ENCODE results near the gene ZFP3.
"Not testable (repeated sequence)": the region's sequence is repeated elsewhere in the genome, so short reads cannot be mapped to it uniquely, and the experiment has no call there.

The ZFP3 gene

GRCh38 chr17:5078106-5079028, at the start of gene ZFP3:
ZFP3 (plus strand) TSS chr17:5078467; CDS start chr17:5091505, 13,038 bp downstream.
- peak; percentile 85 for DNase-seq (ENCODE audit: low spot score)

- DNase-seq (ENCODE audit: low spot score): not testable (repeated sequence)
Observed at GRCh38 chr17:5030168-5030567, 48.1 kb upstream of the ZFP3 start.

- peak; percentile 55 for DNase-seq (ENCODE audit: low spot score)
Observed at GRCh38 chr17:5031365-5032082, 46.7 kb upstream of the ZFP3 start.

DNA sequence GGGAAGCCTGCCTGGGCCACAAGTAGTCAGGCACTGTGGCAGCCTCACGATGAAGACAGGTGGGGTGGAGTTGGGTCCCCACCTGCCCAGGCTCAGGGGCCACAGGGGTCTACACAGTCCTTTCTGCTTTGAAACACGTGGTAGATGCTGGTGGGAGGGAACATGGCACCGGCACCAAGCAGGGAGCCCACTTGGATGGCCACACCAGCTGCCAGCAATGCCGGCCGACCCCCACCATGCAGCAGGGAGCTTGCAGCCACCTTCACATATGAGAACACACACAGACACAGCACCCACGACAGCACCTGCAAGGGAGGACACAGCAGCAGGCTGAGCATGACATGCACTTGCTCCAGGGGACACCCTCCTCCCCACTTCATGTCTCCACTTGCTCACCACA, 45.4 kb upstream of the ZFP3 start:
- DNase-seq (ENCODE audit: low spot score): no peak

GRCh38 chr17:5033352-5034015, 44.8 kb upstream of the ZFP3 start:
- no peak for DNase-seq (ENCODE audit: low spot score)

DNA sequence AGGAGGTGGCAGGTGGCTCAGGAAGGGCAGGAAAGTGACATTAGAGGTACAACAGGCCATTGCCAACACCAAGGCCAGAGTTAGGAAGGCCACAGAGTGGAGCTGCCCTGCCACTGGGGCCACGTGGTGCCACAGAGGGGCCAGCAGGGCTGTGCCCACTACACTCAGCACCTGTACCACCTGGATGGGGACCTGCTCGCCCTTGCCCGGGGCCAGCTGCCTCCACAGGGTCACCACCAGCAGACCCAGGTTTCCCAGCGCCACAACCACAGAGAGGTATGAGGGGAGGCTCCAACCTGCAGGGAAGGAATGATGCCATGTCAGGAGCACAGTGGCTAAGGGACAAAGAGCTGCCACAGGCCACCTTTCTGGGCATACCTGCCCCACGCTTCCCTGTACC, 44.2 kb upstream of the ZFP3 start:
- no peak for DNase-seq (ENCODE audit: low spot score)

GRCh38 chr17:5034651-5035050, 43.6 kb upstream of the ZFP3 start:
- DNase-seq (ENCODE audit: low spot score): no peak

- no peak for DNase-seq (ENCODE audit: low spot score)
Observed at GRCh38 chr17:5035315-5035714, 43.0 kb upstream of the ZFP3 start, which contains the start of gene SLC52A1. SLC52A1 (minus strand) TSS chr17:5035426; CDS start chr17:5034606, 820 bp downstream.

DNA sequence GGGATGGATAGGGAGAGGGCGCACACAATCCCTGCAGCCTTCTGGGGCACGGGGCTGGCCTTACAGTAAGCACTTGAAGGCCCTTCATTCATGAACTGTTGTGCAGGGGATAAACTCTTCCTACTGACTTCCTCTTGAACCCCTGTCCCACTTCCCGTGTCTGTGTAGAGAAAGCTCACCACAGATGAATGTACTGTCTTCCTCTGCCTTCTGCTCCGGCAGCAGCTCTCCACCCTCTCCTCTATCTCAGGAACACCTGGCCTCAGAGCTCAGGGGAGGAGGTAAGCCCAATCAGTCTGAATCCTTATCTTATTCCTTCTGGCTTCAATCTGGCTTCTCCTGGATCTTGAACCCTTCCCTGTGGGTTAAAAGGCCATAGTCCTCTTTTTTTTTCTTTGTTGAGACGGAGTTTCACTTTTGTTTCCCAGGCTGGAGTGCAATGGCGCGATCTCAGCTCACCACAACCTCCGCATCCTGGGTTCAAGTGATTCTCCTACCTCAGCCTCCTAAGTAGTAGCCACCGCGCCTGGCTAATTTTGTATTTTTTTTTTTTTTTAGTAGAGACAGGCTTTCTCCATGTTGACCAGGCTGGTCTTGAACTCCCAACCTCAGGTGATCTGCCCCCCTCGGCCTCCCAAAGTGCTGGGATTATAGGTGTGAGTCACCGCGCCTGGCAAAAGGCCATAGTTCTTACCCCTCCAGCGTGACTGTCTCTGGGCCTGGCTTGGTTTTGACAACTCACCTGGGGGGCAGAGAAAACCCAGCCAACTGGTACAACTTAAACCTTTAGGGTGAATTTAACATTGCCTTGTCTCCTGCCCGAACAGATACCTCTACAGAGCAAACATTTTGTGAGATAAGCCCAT, 35.9 kb upstream of the ZFP3 start:
- DNase-seq (ENCODE audit: low spot score): no peak

DNA sequence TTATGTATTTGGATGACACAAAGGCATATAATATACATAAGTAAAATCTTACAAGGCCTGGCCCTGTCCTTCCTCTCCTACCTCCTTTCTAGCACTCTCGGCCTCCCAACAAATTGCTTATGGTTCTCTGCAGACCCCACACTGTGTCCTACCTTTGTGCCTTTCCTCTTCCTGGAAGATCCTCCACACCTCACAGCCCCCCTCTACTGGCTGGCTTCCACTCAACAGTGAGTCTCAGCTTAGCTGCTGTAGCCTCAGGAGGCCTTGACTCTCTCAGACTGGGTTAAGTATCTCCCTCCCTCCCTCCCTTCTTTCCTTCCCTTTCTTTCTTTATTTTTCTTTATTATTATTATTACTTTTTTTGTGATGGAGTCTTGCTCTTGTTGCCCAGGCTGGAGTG, 34.7 kb upstream of the ZFP3 start:
- DNase-seq (ENCODE audit: low spot score): no peak

DNA sequence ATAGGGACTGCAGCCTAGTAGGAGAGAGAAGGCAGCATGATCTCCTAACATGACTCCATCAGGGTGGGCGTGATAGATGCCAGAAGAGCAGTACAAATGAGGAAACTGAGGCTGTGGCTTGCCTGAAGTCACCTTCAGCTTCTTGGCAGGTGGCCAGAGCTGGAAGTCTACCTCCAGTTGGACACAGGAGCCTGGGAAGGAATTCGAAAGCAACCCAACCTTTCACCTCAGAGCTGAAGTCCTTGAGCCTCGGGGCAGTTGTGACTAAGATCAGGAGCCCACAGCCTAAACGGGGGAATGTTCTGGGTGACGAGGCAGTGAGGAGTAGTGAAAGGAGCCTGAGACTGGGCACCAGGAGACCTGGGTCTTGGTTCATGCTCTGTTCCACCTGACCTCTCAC, 33.6 kb upstream of the ZFP3 start:
- DNase-seq (ENCODE audit: low spot score): no peak

DNA sequence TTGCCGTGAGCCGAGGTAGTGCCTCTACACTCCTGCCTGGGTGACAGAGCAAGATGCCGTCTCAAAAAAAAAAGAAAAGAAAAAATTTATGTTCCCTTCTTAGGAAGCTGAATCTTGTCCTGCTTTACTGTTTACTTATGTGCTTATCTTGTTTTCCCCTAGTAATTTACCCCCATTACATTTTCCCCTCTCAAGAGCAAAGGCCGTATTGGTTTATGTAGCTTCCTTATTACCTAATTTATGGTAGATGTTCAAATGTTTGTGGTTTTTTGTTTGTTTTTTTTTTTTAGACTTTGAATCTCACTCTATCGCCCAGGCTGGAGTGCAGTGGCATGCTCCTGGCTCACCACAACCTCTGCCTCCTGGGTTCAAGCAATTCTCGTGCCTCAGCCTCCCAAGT, 32.8 kb upstream of the ZFP3 start:
- no peak for DNase-seq (ENCODE audit: low spot score)

DNA sequence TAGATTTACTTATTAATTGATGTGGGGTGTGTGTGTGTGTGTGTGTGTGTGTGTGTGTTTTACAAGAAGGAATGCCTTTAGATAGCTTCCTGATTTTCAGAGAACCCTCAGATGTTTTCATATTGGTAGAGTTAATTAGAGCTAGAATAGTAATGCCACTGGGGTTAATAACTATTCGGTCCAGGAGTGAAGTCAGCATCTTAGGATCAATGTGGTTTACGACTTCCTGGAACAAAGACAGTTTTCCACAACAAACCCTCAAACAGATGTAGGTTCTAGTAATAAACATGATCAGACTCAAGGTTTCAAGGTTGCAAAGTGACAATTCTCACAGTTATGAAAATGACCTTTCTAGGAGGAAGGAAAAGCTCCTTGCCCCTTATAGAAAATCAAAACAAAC, 30.8 kb upstream of the ZFP3 start:
- no peak for DNase-seq (ENCODE audit: low spot score)

DNA sequence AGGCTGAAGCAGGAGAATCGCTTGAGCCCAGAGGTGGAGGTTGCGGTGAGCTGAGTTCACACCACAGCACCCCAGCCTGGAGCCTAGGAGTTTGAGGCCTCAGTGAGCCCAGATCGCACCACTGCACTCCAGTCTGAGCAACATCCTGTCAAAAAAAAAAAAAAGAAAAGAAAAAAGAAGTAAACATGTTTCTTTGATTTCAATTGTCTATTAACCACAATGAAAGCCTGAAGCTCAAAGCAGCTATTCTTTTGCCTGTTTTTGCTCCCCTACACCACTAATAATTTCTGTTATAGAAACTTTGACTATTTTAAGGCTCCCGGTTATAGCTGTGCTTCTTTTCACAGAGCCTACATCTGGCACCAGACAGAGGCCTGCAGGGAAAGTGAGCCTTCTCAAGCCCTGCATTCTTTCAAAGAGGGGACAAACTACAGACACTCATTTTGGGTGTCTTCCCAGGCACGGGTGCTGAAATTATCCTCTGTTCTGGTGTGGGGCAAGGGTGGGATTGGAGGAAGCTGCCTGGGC, 28.9 kb upstream of the ZFP3 start:
- no peak for DNase-seq (ENCODE audit: low spot score)

DNA sequence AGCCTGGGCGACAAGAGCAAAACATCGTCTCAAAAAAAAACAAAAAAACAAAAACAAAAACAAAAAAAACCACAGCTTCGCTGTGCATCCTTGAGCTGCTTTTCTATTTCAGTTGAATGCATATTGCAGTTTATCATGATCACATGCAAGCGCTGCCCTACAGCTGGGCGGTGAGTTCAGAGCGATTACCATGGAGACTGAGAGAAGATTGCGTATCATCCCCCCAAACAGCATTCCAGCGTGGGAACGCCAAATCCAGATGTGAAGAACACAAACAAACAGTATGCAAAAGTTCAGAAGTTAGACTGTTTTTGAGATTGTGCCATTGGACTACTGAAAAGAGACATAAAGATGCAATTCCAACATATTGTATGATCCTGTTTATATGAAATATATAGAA, 28.0 kb upstream of the ZFP3 start:
- no peak for DNase-seq (ENCODE audit: low spot score)

GRCh38 chr17:5055543-5055942, 22.7 kb upstream of the ZFP3 start:
- no peak for DNase-seq (ENCODE audit: low spot score)

GRCh38 chr17:5065227-5065744, 13.0 kb upstream of the ZFP3 start:
- no peak for DNase-seq (ENCODE audit: low spot score)

DNA sequence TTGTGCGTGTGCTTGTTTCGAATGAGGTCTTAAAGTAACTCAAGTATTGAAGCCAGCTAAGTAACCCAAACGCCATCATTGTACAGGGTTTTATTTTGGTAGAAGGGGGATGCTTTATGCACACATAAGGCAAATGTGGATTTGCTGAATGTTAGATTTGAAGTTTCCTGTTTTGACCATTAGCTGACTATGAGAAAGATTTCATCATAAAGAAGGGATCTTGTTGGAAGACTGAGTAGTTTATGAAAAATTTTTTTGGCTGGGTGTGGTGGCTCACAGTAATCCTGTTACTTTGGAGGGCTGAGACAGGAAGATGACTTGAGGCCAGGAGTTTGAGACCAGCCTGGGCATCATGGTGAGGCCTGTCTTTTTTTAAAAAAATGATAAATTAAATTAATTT, 10.0 kb upstream of the ZFP3 start:
- DNase-seq (ENCODE audit: low spot score): no peak

DNA sequence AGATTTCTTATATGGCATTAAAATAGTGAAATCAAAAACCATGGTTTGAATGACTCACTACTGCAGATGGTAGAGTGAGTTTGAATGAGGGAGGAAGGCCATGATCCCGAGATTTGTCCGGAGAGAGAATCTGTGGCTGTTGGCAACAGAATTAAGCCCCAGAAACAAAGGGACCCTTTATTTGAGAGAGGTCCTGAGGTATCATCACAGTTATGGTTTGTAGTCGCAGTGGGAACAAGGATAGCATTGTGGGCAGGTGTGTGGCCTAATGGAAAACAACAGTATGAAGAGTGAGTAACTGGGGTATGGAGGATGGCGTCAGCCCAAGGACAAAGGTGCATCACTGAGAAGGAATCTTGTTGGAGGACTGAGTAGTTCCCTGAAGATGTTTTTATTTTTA, 8.5 kb upstream of the ZFP3 start:
- DNase-seq (ENCODE audit: low spot score): no peak

DNA sequence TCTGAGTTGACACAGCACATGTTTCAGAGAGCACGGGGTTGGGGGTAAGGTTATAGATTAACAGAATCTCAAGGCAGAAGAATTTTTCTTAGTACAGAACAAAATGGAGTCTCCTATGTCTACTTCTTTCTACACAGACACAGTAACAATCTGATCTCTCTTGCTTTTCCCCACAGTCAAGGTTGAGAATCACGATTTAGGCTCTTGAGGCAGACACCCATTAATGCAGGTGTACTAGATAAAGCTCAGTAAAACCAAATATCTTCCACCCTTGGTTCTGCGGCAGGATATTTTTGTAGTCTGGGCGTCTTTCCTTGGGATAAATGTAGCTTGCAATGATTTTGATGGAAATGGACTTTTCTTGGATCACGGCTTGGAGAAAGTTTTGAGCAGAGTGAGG, 2.8 kb upstream of the ZFP3 start:
- not testable (repeated sequence) for DNase-seq (ENCODE audit: low spot score)

DNA sequence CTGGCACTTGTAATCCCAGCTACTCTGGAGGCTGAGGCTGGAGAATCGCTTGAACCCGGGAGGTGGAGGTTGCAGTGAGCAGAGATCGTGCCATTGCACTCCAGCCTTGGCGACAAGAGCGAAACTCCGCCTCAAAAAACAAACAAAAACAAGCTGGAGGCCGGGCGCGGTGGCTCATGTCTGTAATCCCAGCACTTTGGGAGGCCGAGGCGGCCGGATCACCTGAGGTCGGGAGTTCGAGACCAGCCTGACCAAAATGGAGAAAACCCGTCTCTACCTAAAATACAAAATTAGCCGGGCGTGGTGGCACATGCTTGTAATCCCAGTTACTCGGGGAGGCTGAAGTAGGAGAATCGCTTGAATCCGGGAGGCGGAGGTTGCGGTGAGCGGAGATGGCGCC, 992 bp upstream of the ZFP3 start:
- DNase-seq (ENCODE audit: low spot score): not testable (repeated sequence)

All from putamen (tissue), 1 donor.